A549 (cell line): ENCODE data around the gene CD276. TPM values are rescaled to one million over a fixed set of nuclear protein-coding genes. Genes with fewer than 3 reads are reported as not detected.

Source experiments
- ATAC-seq, 2 experiments: fragments of 200-7000 bp in 1 of 2; fragments of >200 bp in 1 of 2; cut with Nextera tagmentation in 1 of 2; cut with Tn5 transposase in 1 of 2; 3 replicates each; pipeline versions ENCODE4 v1.8.0 to v1.9.1; 2018 to 2020; ENCODE audit warnings: mild to moderate bottlenecking in 1 of 2, moderate library complexity in 1 of 2
- CTCF ChIA-PET: fragments of 300-600 bp; sonication (Branson Sonifier 250); formaldehyde crosslinking; extraction: SDS; loops from one replicate; lab custom pipeline; 2021; ENCODE audit warnings: antibody characterized with exemption, inconsistent platforms; lab: Yijun Ruan, JAX
- POLR2A ChIA-PET: fragments of 350-600 bp; formaldehyde crosslinking; extraction: SDS; loops from one replicate; lab custom pipeline; 2021; ENCODE audit warnings: antibody characterized with exemption, inconsistent platforms; lab: Yijun Ruan, JAX
- DNase-seq, 2 experiments: peaks; one replicate each; pipeline versions ENCODE4 v3.0.0 to v3.0.0-alpha.2; 2011 to 2016; ENCODE audit warnings: low read depth in 1 of 2, low spot score in 1 of 2
- FAIRE-seq: peaks from 2 replicates; lab custom pipeline; 2011; peaks lifted over from hg19 to GRCh38; lab: Jason Lieb, UNC
- H3K27ac ChIP-seq, 2 experiments: fragments of >200 bp; sonication (Bioruptor Twin); formaldehyde crosslinking; 3 replicates each; pipeline ENCODE4 v1.5.1; 2016 to 2017
- H3K4me1 ChIP-seq: fragments of >200 bp; sonication (Bioruptor Twin); formaldehyde crosslinking; 3 replicates; pipeline ENCODE4 v1.6.1; 2016
- H3K4me2 ChIP-seq: fragments of >200 bp; sonication (Bioruptor Twin); formaldehyde crosslinking; 3 replicates; pipeline ENCODE4 v1.6.1; 2016
- H3K4me3 ChIP-seq: fragments of >200 bp; sonication (Bioruptor Twin); formaldehyde crosslinking; 3 replicates; pipeline ENCODE4 v1.5.1; 2016
- H3K9me3 ChIP-seq: fragments of >200 bp; sonication (Bioruptor Twin); formaldehyde crosslinking; 3 replicates; pipeline ENCODE4 v1.6.1; 2016
- ATOH8 ChIP-seq: fragments of 250-450 bp; sonication (Bioruptor Pico); IDR thresholded peaks from 2 replicates; pipeline ENCODE4 v1.5.0; 2020; ENCODE audit warnings: low read depth, mild to moderate bottlenecking, moderate library complexity
- CBX8 ChIP-seq: fragments of 200-600 bp; sonication (generic); IDR thresholded peaks from 2 replicates; pipeline ENCODE4 v1.6.1; 2016
- CHD4 ChIP-seq: fragments of 200-600 bp; sonication (generic); IDR thresholded peaks from 2 replicates; pipeline ENCODE4 v1.6.1; 2016; ENCODE audit warnings: antibody characterized with exemption, mild to moderate bottlenecking, borderline replicate concordance
- EP300 ChIP-seq, 2 experiments: fragments of >200 bp; sonication (Bioruptor Twin); formaldehyde crosslinking; IDR thresholded peaks; 2 replicates in 1 of 2; 3 replicates in 1 of 2; pipeline ENCODE4 v1.6.1; 2016 to 2017
- GATA3 ChIP-seq: IDR thresholded peaks from 2 replicates; pipeline ENCODE4 v1.6.1; 2012; ENCODE audit warnings: borderline replicate concordance
- HOXB13 ChIP-seq: fragments of 250-450 bp; sonication (Bioruptor Pico); IDR thresholded peaks from 2 replicates; pipeline ENCODE4 v1.5.0; 2020; ENCODE audit warnings: low read depth, mild to moderate bottlenecking, moderate library complexity
- KDM5A ChIP-seq: fragments of 200-600 bp; sonication (generic); IDR thresholded peaks from 2 replicates; pipeline ENCODE4 v1.6.1; 2016; ENCODE audit warnings: antibody characterized with exemption, mild to moderate bottlenecking
- MAFK ChIP-seq: fragments of 450-650 bp; IDR thresholded peaks from 2 replicates; pipeline ENCODE4 v1.6.1; 2014; ENCODE audit not compliant: partially characterized antibody
- MYC ChIP-seq: IDR thresholded peaks from 2 replicates; pipeline ENCODE4 v1.6.1; 2012; ENCODE audit warnings: mild to moderate bottlenecking, inconsistent platforms, low read length, improper control_type of control experiment, borderline replicate concordance
- NFE2L2 ChIP-seq: fragments of 150-350 bp; conservative IDR thresholded peaks from 2 replicates; pipeline ENCODE4 v1.6.1; 2014; ENCODE audit warnings: low read length
- NPAS2 ChIP-seq: fragments of 250-450 bp; sonication (Bioruptor Pico); IDR thresholded peaks from 2 replicates; pipeline ENCODE4 v1.8.0; 2022; ENCODE audit warnings: mild to moderate bottlenecking, moderate library complexity, borderline replicate concordance
- NR3C1 ChIP-seq: fragments of >200 bp; sonication (Bioruptor Twin); formaldehyde crosslinking; IDR thresholded peaks from 3 replicates; pipeline ENCODE4 v1.6.1; 2017
- POLR2AphosphoS2 ChIP-seq: conservative IDR thresholded peaks from 2 replicates; pipeline ENCODE4 v1.6.1; 2012; ENCODE audit warnings: low read length, improper control_type of control experiment, inconsistent platforms
- RAD21 ChIP-seq, 2 experiments: fragments of >200 bp in 1 of 2; sonication (Bioruptor Twin) in 1 of 2; formaldehyde crosslinking in 1 of 2; IDR thresholded peaks in 1 of 2; conservative IDR thresholded peaks in 1 of 2; 2 replicates in 1 of 2; 3 replicates in 1 of 2; pipeline ENCODE4 v1.6.1; 2012 to 2018; ENCODE audit warnings: inconsistent platforms in 1 of 2
- RARB ChIP-seq: fragments of 250-450 bp; sonication (Bioruptor Pico); IDR thresholded peaks from 2 replicates; pipeline ENCODE4 v1.8.0; 2021; ENCODE audit warnings: mild to moderate bottlenecking, moderate library complexity
- RCOR1 ChIP-seq: fragments of 150-350 bp; IDR thresholded peaks from 2 replicates; pipeline ENCODE4 v1.6.1; 2014; ENCODE audit warnings: antibody characterized with exemption, low read length, low read depth
- RNF2 ChIP-seq: fragments of 200-600 bp; sonication (generic); IDR thresholded peaks from 2 replicates; pipeline ENCODE4 v1.6.1; 2016; ENCODE audit warnings: low read depth, mild to moderate bottlenecking, antibody characterized with exemption, moderate library complexity, borderline replicate concordance
- TFCP2L1 ChIP-seq: fragments of 250-450 bp; sonication (Bioruptor Pico); IDR thresholded peaks from 2 replicates; pipeline ENCODE4 v1.5.0; 2021; ENCODE audit warnings: mild to moderate bottlenecking
- ZFP36 ChIP-seq: fragments of 450-650 bp; IDR thresholded peaks from 2 replicates; pipeline ENCODE4 v1.6.1; 2014; ENCODE audit warnings: borderline replicate concordance; ENCODE audit not compliant: partially characterized antibody
- ZNF302 ChIP-seq: fragments of 250-450 bp; sonication (Bioruptor Pico); IDR thresholded peaks from 2 replicates; pipeline ENCODE4 v1.9.0; 2021; ENCODE audit warnings: inconsistent platforms, mild to moderate bottlenecking, moderate library complexity
- ZSCAN20 ChIP-seq: fragments of 250-450 bp; sonication (Bioruptor Pico); IDR thresholded peaks from 2 replicates; pipeline ENCODE4 v1.8.0; 2022; ENCODE audit warnings: mild to moderate bottlenecking, moderate library complexity
- WGBS: methylation state at CpG from one replicate; pipeline ENCODE4 v1.1.6; 2017; ENCODE audit errors: missing lambda C conversion rate; 5-methylcytosine and 5-hydroxymethylcytosine counted together
- polyA plus RNA-seq, 4 experiments: library from polyadenylated mRNA; depleted of rRNA in 3 of 4; stranded (reverse); fragments of >200 nt; fragmentation: RNase III in 1 of 4; extraction: RNeasy Plus Mini Kit Qiagen cat#74134 plus additional on column Dnase treatment in 1 of 4; gene quantifications; 2 replicates in 3 of 4; 3 replicates in 1 of 4; pipeline ENCODE4 v1.2.3, GENCODE V29; 2011 to 2017
- TF ChIP-seq, protein P1 (sequence below): IDR thresholded peaks from 2 replicates; pipeline ENCODE4 v1.6.1; 2012; ENCODE audit warnings: low read depth, borderline replicate concordance
- TF ChIP-seq, protein P2 (sequence below): fragments of >200 bp; sonication (Bioruptor Twin); formaldehyde crosslinking; IDR thresholded peaks from 3 replicates; pipeline ENCODE4 v1.5.1; 2016
- TF ChIP-seq, protein P3 (sequence below): fragments of 450-650 bp; IDR thresholded peaks from 2 replicates; pipeline ENCODE4 v1.6.1; 2014; ENCODE audit warnings: antibody characterized with exemption

CD276 gene
- polyA plus RNA-seq, 2 of the 4 experiments (the other 2 are of a cell fraction): 24.8 to 31.0 TPM

DNA sequence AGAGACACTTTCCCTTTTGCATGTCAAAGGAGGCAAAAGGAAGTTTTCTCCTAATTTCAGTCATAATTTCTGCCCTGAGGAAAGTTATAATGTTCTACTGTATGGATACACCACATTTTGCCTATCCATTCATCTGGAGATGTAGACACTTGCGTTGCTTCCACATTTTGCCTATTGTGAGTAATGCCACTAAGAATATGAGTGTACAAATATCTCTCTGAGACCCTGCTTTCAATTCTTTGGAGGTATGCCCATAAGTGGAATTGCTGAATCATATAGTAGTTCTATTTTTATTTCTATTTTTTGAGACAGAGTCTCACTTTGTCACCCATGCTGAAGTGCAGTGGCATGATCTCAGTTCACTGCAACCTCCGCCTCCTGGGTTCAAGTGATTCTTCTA lies 3.6 kb upstream of the CD276 start:
- DNase-seq (no peak), FAIRE-seq (no peak), ATAC-seq (no peak)
- ChIA-PET CTCF (interaction anchor here (1.1 kb wide), 1 partner anchor 19 kb away, joined by 4 read pairs; no protein-coding TSS in a partner anchor), POLR2A (no interaction called here)
- TF ChIP-seq CBX8 (no peak), TFCP2L1 (CRISPR knock-in tag) (no peak), RARB (CRISPR knock-in tag) (no peak), GATA3 (no peak), ZSCAN20 (CRISPR knock-in tag) (no peak)
- Histone ChIP-seq H3K4me2 (no peak overlapping the region), H3K4me3 (no peak overlapping the region), H3K9me3 (no peaks in the 10 kb centered on the region), H3K4me1 (peaks cover 10% of the 10 kb centered on the region), H3K27ac (no peak overlapping the region)
- 92% methylated on average over 2 of the region's 2 CpGs for WGBS

DNA sequence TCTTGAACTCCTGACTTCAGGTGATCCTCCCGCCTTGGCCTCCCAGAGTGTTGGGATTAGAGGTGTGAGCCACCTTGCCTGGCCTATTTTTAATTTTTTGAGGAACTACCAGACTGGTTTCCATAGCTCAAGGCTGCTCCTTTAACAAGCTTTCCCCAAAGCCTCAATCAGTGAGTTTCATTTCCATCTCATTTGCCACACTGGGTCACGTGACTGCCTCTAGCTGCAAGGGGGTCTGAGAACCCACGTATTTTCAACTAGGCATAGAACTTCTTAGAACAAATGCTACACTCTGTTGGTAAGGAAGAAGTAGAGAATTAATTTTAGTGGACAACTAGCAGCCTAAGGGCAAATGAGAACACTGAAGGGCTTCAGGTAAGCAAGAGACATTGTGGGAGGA lies 3.1 kb upstream of the CD276 start:
- 74% methylated on average over 3 of the region's 3 CpGs for WGBS
- ATAC-seq: no peak
- POLR2A ChIA-PET: no interaction called here
- no peak overlapping the region for H3K4me2 ChIP-seq
- no peak overlapping the region for H3K4me3 ChIP-seq
- no peak for DNase-seq
- CTCF ChIA-PET: interaction anchor here (0.6 to 1.1 kb wide), 2 partner anchors 19 to 139 kb away, joined by 3 to 4 read pairs; no protein-coding TSS in a partner anchor
- FAIRE-seq: no peak
- peaks cover 15% of the 10 kb centered on the region for H3K4me1 ChIP-seq
- TF ChIP-seq RNF2 (no peak), CHD4 (no peak), ATOH8 (CRISPR knock-in tag) (no peak), NPAS2 (CRISPR knock-in tag) (no peak), HOXB13 (CRISPR knock-in tag) (no peak), POLR2AphosphoS2 (no peak), KDM5A (no peak), ZNF302 (CRISPR knock-in tag) (no peak)
- TF ChIP-seq, protein P1, sequence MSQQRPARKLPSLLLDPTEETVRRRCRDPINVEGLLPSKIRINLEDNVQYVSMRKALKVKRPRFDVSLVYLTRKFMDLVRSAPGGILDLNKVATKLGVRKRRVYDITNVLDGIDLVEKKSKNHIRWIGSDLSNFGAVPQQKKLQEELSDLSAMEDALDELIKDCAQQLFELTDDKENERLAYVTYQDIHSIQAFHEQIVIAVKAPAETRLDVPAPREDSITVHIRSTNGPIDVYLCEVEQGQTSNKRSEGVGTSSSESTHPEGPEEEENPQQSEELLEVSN: no peak
- no peak overlapping the region for H3K27ac ChIP-seq
- H3K9me3 ChIP-seq: no peaks in the 10 kb centered on the region

DNA sequence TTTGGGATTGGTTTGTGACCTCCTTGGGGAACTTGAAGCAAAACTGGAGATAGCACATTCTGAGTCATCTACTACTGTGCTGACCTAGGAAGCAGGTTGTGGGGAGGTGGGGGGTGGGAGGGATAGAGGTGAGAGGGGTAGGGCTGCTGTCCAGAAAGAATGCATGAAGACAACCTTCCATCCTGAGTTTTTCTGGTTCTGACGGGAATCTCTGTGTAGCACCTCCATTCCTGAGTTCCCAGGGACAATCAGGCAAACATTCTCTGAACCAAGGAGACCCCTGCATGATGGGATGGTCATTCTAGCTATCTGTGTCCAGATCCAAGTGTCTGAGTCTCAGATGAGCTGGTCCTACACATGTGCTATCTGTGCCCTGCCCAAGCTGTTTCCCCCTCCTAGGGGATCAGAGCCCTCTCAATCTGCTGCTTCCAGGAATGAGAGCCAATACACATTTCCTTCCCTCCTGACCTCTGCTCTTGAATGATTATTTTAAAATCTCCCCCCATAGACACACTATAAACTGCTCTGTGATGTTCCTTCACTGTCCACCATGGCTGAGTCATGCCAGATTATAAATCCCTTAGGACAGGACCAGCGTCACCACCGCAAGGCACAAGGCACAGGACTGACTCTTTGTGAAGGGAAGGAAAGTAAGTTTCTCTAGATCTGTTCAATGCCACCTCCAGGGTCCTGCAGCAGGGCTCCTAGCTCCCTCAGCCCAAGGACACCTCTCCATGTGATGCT lies 2.2 kb upstream of the CD276 start:
- no peak for DNase-seq
- Histone ChIP-seq H3K4me2 (no peak overlapping the region), H3K4me3 (no peak overlapping the region), H3K4me1 (peaks cover 25% of the 10 kb centered on the region), H3K9me3 (no peaks in the 10 kb centered on the region), H3K27ac (no peak overlapping the region)
- POLR2A ChIA-PET: no interaction called here
- CTCF ChIA-PET: interaction anchor here (0.9 to 7.2 kb wide), 4 partner anchors 17 to 47 kb away, joined by 3 to 84 read pairs (median 26); no protein-coding TSS in a partner anchor
- FAIRE-seq: no peak
- 69% methylated on average over 3 of the region's 3 CpGs for WGBS
- ATAC-seq: no peak
- no peak for TF ChIP-seq MYC
- no peak for TF ChIP-seq CBX8
- TF ChIP-seq MAFK: no peak
- TF ChIP-seq RAD21 (conservative IDR thresholded peaks at IDR 0.05 in 1 of 2, IDR thresholded peaks at IDR 0.05 in 1 of 2): no peak

GRCh38 chr15:73682600-73683090 lies 1.5 kb upstream of the CD276 start:
- Histone ChIP-seq H3K4me1 (peaks cover 25% of the 10 kb centered on the region), H3K4me2 (no peak overlapping the region), H3K27ac (no peak overlapping the region), H3K4me3 (no peak overlapping the region), H3K9me3 (no peaks in the 10 kb centered on the region)
- DNase-seq (no peak), ATAC-seq (no peak), FAIRE-seq (no peak)
- POLR2A ChIA-PET: no interaction called here
- 80% methylated on average over 8 of the region's 14 CpGs for WGBS
- CTCF ChIA-PET: interaction anchor here (0.8 to 7.2 kb wide), 6 partner anchors 16 to 47 kb away, joined by 3 to 84 read pairs (median 6); no protein-coding TSS in a partner anchor
- TF ChIP-seq ATOH8 (CRISPR knock-in tag): no peak
- TF ChIP-seq EP300 (IDR thresholded peaks at IDR 0.05): no peak
- no peak for TF ChIP-seq NR3C1
- no peak for TF ChIP-seq ZFP36
- TF ChIP-seq, protein P2, sequence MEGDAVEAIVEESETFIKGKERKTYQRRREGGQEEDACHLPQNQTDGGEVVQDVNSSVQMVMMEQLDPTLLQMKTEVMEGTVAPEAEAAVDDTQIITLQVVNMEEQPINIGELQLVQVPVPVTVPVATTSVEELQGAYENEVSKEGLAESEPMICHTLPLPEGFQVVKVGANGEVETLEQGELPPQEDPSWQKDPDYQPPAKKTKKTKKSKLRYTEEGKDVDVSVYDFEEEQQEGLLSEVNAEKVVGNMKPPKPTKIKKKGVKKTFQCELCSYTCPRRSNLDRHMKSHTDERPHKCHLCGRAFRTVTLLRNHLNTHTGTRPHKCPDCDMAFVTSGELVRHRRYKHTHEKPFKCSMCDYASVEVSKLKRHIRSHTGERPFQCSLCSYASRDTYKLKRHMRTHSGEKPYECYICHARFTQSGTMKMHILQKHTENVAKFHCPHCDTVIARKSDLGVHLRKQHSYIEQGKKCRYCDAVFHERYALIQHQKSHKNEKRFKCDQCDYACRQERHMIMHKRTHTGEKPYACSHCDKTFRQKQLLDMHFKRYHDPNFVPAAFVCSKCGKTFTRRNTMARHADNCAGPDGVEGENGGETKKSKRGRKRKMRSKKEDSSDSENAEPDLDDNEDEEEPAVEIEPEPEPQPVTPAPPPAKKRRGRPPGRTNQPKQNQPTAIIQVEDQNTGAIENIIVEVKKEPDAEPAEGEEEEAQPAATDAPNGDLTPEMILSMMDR: no peak
- no peak for TF ChIP-seq RCOR1
- TF ChIP-seq, protein P3, sequence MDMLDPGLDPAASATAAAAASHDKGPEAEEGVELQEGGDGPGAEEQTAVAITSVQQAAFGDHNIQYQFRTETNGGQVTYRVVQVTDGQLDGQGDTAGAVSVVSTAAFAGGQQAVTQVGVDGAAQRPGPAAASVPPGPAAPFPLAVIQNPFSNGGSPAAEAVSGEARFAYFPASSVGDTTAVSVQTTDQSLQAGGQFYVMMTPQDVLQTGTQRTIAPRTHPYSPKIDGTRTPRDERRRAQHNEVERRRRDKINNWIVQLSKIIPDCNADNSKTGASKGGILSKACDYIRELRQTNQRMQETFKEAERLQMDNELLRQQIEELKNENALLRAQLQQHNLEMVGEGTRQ: no peak
- TF ChIP-seq NFE2L2: no peak
- TF ChIP-seq HOXB13 (CRISPR knock-in tag): no peak
- no peak for TF ChIP-seq RARB (CRISPR knock-in tag)
- no peak for TF ChIP-seq MAFK
- no peak for TF ChIP-seq ZNF302 (CRISPR knock-in tag)
